Stimulated activated CD8-positive, alpha-beta memory T cell treated with anti-CD3 and anti-CD28 coated beads, Interleukin-15, amount 100 ng/mL, for 24 hours (primary cell): ENCODE measurements around the gene ZNF254.
A peak's percentile ranks its signal among the peaks of the same experiment; 100 is the strongest.
"Not testable (repeated sequence)": the region's sequence is repeated elsewhere in the genome, so short reads cannot be mapped to it uniquely, and the experiment has no call there.

Experiments
- DNase-seq: peaks from one replicate; pipeline ENCODE4 v3.0.0-alpha.2; 2020; ENCODE audit warnings: low read depth

The ZNF254 gene

DNA sequence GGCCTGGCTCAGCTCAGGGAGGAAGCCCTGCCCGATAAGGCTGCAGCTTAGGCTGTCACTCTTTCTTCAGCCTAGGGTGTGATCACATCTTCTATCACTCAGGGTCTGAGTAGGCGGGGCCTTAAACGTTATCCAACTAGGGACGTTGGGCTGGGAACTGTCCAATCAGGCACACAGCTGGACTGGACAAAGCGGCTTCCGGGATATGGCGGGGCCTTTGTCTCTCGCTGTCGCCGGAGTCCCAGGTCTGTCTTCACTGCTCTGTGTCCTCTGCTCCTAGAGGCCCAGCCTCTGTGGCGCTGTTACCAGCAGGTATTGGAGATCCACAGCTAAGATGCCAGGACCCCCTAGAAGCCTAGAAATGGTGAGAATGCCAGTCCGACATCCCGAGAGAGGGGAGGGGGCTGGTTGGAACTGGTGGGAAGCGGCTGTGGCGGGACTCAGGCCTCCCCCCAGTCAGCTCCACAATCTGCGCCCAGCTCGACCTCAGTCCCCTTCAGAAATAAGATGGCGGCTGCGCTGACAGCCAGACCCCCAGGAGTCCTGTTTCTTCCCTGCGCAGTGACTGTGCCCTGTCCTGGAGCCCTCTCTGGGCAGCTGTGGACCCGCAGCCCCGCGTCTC is at the start of gene ZNF254:
TSS of gene ZNF254 (plus strand) at position 214 of the 622 bp plus-strand sequence. CDS start at position 335, 121 bp downstream.
- peak; percentile 41 for DNase-seq

GRCh38 chr19:24040621-24041020 is 46.4 kb upstream of the ZNF254 start:
- DNase-seq: no peak

- not testable (repeated sequence) for DNase-seq
Measured at GRCh38 chr19:24041326-24041725, 45.7 kb upstream of the ZNF254 start.

GRCh38 chr19:24046550-24046949 is 40.4 kb upstream of the ZNF254 start:
- DNase-seq: no peak

GRCh38 chr19:24048261-24048660 is 38.7 kb upstream of the ZNF254 start:
- no peak for DNase-seq

- DNase-seq: no peak
Measured at GRCh38 chr19:24049537-24049936, 37.5 kb upstream of the ZNF254 start.

- no peak for DNase-seq
Measured at GRCh38 chr19:24051516-24051915, 35.5 kb upstream of the ZNF254 start.

GRCh38 chr19:24052811-24053210 is 34.2 kb upstream of the ZNF254 start:
- DNase-seq: no peak

DNA sequence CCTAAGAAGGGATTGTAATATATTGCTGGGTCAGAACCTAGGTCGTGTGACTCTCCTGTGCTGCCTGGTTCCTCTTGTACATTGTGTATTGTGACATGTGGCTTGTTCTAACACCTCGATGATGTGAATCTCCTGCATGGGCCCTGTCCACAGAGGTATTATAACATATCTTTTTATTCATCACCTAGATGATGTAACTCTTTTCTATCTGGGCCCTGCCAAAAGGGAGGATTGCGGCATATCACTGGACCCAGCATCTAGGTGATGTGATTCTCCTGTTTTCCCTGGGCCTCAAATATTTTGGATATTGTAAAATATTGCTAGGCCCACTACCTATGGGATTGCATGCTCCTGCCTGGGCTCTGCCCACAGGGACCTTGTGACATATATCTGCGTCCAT is 33.4 kb upstream of the ZNF254 start:
- DNase-seq: no peak

- DNase-seq: no peak
Measured at GRCh38 chr19:24054044-24054935, 32.7 kb upstream of the ZNF254 start.

DNA sequence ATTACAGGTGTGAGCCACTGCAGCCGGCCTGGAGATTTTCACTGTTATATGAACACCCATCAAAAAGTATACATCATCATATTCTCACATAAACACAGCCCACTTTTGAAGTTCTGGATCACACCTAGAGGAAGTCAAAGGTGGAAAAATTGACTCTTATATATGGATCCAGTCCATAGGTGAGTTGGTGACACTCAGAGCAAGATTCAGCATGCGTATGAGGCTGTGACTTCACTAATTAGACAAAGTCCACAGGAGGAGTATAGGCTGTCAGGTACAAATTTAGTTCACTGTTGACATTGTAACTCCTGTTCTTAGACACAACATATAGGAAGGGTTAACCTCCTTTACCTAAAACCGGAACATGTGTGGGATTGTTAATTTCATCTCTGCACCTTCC is 31.4 kb upstream of the ZNF254 start:
- DNase-seq: no peak

DNA sequence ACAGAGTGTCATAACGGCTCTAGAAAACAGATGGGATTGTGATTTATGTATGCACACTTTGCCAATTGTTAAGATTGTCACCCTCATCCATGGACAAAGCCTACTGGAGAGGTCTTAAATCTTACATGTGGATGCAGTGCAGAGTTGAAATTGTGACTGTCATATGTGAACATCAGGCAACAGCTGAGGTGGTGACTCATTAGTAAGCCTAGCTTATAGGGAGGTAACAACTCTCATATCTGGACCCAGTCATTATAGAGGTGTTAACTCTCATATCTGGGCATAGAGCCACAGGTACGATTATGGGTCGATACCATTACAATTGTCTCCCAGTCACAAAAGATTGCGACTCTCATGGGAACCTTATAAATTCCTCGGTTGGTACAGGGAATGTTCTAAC is 29.8 kb upstream of the ZNF254 start:
- no peak for DNase-seq

DNA sequence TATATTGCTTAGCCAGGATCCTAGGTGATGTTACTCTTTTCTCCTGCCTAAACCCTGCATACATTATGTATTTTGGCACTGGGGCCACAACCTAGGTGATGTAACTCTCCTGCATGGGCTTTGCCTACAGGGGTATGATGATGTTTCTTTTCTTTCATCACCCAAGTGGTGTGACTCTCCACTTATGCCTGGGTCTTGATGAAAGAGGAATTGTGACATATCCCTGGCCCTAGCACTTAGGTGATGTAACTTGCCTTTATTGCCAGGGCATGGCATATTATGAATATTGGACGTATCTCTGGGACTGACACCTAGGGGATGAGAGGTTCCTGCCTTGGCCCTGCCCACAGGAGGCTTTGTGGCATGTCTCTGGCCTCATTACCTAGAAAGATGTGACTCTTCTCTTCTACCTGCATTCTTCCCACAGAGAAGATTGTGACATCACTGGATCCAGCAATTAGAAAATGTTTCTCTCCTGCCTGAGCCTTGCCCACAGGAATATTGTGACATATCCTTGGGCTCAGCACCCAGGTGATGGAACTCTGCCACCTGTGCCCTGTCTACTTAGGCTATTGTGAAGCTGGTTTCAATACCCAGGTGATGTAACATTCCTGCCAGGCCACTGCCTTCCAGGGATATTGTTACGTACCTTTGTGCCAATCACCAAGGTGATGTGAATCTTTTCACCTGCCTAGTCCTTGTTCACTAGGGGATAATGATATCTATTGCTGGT is 27.3 kb upstream of the ZNF254 start:
- DNase-seq: no peak

DNA sequence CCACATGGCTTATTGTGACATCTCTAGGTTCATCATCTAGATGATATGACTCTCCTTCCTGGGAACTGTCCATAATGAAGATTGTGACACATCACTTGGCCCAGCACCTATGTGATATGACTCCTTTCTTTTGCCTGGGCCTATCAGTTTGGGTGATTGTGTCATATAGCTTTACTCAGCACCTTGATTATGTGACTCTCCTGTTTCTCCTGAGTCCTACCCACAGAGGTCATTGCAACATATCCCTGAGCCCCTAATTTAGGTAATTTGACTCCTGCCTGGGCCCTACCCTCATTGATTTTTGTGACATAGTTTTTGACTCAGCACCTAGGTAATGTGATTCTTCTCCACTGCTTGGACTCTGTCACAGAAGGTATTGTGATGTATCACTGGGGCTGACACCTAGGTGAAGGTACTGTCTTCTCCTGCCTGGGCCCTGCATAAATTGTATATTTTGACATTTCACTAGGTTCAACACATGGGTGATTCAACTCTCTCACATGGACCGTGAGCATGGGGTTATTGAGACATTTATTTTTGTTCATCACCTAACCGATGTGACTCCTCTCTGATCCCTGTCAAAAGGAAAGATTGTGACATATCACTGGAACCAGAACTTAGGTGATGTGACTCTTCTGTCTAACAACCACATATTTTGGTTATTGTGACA is 26.2 kb upstream of the ZNF254 start:
- no peak for DNase-seq

- no peak for DNase-seq
Measured at GRCh38 chr19:24062190-24062589, 24.8 kb upstream of the ZNF254 start.

DNA sequence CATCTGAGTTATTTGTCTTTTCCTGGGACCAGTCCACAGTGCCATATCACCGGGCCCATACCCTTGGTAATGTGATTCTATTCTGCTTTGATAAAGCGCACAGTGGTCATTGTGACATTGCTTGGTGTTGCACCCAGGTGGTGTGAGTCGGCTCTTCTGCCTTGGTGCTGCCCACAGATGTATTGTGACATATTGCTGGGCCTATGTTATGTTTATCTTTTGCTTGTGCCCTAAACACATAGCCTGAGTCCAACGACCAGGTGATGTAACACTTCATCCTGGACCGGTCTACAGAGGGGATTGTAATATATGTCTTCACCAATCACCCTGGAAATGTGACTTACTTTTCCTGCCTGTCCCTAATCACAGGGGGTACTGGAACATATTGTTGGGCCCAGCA is 23.7 kb upstream of the ZNF254 start:
- DNase-seq: no peak

DNA sequence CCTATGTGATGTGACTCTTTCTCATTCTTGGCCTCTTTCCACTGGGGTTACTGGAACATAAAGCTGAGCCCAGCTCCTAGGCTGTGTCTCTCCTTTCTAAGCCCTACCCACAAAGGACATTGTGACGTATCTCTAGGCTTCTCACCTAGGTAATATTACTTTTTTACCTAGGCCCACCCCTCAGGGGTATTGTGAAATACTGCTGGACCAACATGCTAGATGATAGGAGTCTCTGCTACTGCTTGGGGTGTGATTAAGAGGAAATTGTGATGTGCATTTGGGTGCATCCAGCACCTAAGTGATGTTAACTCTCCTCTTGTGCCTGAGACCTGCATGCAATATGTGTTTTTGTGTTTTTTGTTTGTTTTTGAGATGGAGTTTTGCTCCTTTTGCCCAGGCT is 22.8 kb upstream of the ZNF254 start:
- DNase-seq: no peak

- DNase-seq: no peak
Measured at GRCh38 chr19:24065243-24065642, 21.7 kb upstream of the ZNF254 start.

DNA sequence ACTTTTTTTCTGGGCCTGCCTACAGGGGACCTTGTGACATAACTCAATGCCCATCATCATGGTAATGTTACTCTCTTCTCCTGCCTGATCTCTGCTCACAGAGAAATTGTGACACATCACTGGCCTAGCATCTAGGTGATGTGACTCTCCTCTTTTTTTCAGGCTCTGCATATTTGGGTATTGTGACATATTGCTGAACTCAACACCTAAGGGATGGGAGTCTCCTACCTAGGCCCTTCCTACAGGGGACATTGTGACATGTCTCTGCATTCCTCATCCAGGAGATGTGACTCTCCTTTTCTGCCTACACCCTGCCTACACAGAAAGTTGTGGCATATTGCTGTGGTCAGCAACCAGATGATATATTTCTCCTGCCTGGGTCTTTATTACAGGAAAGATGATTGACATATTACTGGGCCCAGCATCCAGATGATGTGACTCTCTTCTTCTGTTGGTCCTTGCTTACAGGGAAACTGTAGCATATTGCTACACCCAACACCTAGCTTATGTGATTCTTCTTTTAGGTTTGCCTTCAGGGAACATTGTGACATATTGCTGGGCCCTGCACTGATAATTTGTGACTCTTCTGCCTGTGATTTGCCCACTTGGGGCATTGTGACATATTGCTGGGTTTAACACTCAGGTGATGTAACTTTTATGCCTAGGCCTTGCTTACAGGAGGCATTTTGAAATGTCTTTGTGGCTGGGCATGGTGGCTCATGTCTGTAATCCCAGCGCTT is 21.0 kb upstream of the ZNF254 start:
- DNase-seq: no peak

DNA sequence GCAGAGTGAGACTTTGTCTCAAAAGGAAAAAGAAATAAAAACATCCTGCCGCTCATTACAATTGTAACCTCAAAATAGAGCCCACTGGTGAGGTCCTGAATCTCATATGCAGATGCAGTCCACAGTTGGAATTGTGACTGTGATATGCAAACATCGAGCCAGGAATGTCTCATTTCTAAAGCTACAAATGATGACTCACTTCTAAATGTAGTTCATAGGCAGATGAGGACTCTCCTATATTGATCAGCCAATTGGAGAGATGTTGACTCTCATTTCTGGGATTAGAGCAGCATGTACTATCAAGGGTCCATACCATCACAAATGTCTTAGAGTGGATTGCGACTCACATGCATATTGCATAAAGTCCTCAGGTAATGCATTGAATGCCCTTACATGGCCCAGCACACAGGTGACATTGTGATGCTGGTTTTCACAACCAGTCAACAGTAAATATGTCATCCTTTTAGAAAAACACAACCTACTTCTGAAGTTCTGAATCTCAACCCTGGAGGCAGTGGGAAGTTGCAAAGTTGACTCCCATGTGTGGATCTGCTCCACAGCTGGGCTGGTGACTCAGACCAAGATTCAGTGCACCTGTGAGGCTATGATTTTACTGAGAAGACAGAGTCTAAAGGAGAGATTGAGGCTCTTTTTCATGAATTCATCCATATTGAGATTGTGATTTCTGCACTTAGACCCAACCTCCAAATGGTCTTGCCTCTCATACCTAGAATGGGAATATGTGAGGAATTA is 16.9 kb upstream of the ZNF254 start:
- no peak for DNase-seq

GRCh38 chr19:24071078-24071477 is 15.9 kb upstream of the ZNF254 start:
- DNase-seq: no peak
